Astrocyte (in vitro differentiated cells and primary cell): ENCODE results near the gene MOBP.

Experiments used
- EZH2 ChIP-seq: IDR thresholded peaks from 2 replicates; pipeline ENCODE4 v1.6.1; 2012; ENCODE audit warnings: mild to moderate bottlenecking, low read length, inconsistent platforms; ENCODE audit not compliant: insufficient read depth
- TF ChIP-seq, protein P1 (sequence below): IDR thresholded peaks from 2 replicates; pipeline ENCODE4 v1.5.1; 2011; ENCODE audit warnings: low read depth, mild to moderate bottlenecking, inconsistent platforms, low read length, moderate library complexity; ENCODE audit not compliant: insufficient read depth

DNA sequence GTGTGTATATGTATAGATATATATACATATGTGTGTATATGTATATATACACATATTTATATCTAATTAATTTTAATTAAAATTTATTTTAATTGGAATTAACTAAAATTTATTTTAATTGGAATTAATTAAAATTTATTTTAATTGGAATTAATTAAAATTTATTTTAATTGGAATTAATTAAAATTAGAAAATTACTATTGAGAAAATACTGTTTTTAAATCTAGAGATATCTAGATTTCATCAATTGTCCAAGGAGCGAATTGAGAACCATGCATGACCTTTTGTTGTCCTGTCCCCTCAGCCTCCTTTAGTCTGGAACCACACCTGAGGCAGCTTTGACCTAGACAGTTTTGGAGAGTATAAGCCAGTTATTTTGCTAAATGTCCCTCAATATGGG, 1.8 kb downstream of the MOBP start:
- TF ChIP-seq EZH2 = no peak
- TF ChIP-seq, protein P1, sequence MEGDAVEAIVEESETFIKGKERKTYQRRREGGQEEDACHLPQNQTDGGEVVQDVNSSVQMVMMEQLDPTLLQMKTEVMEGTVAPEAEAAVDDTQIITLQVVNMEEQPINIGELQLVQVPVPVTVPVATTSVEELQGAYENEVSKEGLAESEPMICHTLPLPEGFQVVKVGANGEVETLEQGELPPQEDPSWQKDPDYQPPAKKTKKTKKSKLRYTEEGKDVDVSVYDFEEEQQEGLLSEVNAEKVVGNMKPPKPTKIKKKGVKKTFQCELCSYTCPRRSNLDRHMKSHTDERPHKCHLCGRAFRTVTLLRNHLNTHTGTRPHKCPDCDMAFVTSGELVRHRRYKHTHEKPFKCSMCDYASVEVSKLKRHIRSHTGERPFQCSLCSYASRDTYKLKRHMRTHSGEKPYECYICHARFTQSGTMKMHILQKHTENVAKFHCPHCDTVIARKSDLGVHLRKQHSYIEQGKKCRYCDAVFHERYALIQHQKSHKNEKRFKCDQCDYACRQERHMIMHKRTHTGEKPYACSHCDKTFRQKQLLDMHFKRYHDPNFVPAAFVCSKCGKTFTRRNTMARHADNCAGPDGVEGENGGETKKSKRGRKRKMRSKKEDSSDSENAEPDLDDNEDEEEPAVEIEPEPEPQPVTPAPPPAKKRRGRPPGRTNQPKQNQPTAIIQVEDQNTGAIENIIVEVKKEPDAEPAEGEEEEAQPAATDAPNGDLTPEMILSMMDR = no peak
